BJ (cell line): ENCODE measurements around the gene RAD54L2. TPM values are rescaled to one million over a fixed set of nuclear protein-coding genes. Genes with fewer than 3 reads are reported as not detected.
"Not testable (repeated sequence)": the region's sequence is repeated elsewhere in the genome, so short reads cannot be mapped to it uniquely, and the experiment has no call there.

Source experiments
- CTCF ChIA-PET: fragments of 350-600 bp; formaldehyde crosslinking; extraction: SDS; loops from one replicate; lab custom pipeline; 2021; ENCODE audit warnings: antibody characterized with exemption, inconsistent platforms; lab: Yijun Ruan, JAX
- POLR2A ChIA-PET: fragments of 300-600 bp; sonication (Branson Sonifier 250); formaldehyde crosslinking; extraction: SDS; loops from one replicate; lab custom pipeline; 2021; ENCODE audit warnings: antibody characterized with exemption; lab: Charles Lee
- DNase-seq: peaks from one replicate; pipeline ENCODE4 v3.0.0-alpha.2; 2011; ENCODE audit warnings: low read depth
- H3K27me3 ChIP-seq: 2 replicates; pipeline ENCODE4 v1.6.0; 2011; ENCODE audit warnings: low read length; ENCODE audit not compliant: control insufficient read depth, insufficient read depth
- H3K36me3 ChIP-seq: 2 replicates; pipeline ENCODE4 v1.5.1; 2011; ENCODE audit warnings: low read length; ENCODE audit not compliant: control insufficient read depth, insufficient read depth
- H3K4me3 ChIP-seq: 2 replicates; pipeline ENCODE4 v1.5.1; 2011; ENCODE audit warnings: low read depth, mild to moderate bottlenecking, control low read depth, low read length
- polyA plus RNA-seq: library from polyadenylated mRNA; depleted of rRNA; stranded (reverse); fragments of >200 nt; gene quantifications from 2 replicates; pipeline ENCODE4 v1.2.3, GENCODE V29; 2011
- TF ChIP-seq, protein P1 (sequence below): IDR thresholded peaks from 2 replicates; pipeline ENCODE4 v1.5.1; 2011; ENCODE audit warnings: low read depth, mild to moderate bottlenecking, control low read depth, inconsistent platforms, low read length, moderate library complexity; ENCODE audit not compliant: insufficient read depth

The RAD54L2 gene
- polyA plus RNA-seq, 1 experiment: 5.9 TPM

DNA sequence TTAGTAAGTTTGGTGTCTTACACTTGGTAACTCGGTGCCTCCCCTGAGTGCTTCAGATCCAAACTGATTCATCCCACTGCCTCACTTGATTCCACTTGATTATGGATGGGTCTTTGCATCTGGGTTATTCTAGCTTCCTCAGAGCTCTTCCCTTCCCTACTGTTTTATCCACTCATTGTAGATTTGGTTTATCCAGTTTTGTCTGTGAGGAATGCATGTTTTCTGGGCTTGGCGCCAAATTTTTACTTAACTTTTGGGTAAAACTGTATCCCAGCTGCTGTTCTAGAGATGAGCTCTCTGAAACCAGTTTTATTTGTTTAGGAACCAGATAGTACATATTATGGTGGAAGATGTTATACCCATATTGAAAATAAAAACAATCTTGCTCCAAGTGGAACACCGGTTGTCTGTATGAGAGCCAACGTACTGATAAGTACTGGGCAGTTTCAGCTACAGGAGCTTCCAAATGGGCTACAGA lies 20.9 kb downstream of the RAD54L2 start:
- TF ChIP-seq, protein P1, sequence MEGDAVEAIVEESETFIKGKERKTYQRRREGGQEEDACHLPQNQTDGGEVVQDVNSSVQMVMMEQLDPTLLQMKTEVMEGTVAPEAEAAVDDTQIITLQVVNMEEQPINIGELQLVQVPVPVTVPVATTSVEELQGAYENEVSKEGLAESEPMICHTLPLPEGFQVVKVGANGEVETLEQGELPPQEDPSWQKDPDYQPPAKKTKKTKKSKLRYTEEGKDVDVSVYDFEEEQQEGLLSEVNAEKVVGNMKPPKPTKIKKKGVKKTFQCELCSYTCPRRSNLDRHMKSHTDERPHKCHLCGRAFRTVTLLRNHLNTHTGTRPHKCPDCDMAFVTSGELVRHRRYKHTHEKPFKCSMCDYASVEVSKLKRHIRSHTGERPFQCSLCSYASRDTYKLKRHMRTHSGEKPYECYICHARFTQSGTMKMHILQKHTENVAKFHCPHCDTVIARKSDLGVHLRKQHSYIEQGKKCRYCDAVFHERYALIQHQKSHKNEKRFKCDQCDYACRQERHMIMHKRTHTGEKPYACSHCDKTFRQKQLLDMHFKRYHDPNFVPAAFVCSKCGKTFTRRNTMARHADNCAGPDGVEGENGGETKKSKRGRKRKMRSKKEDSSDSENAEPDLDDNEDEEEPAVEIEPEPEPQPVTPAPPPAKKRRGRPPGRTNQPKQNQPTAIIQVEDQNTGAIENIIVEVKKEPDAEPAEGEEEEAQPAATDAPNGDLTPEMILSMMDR: no peak
- ChIA-PET POLR2A (no interaction called here), CTCF (interaction anchor here (1.0 to 1.5 kb wide), 4 partner anchors 10 to 123 kb away, joined by 3 to 4 read pairs (median 4); no protein-coding TSS in a partner anchor)
- Histone ChIP-seq H3K4me3 (no peak overlapping the region), H3K36me3 (0 out of 2 replicates have a peak, but pooled peaks cover 4% of the 10 kb centered on the region), H3K27me3 (no peaks in the 10 kb centered on the region)
- DNase-seq: no peak

DNA sequence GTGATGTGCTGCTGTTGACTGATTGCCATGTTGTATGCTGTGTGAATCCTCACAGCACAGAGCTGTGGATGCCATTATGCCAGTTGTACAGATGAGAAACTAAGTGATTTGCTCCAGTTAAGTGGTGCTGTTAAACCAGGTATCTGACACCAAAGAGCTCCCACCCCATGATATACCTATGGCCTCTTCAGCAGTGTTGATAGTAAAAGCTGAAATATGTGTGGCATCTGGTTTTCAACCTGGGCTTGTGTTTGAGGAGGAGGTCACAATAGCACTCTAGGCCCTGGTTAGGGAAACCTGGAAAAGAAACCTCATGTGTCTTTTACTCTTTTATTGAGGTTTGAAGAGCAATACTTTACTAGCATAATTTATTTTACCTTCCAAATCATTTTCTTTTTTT lies 21.4 kb downstream of the RAD54L2 start:
- ChIA-PET POLR2A (no interaction called here), CTCF (interaction anchor here (1.2 to 1.5 kb wide), 3 partner anchors 13 to 122 kb away, joined by 3 to 4 read pairs (median 4); no protein-coding TSS in a partner anchor)
- TF ChIP-seq, protein P1: no peak
- DNase-seq: no peak
- no peaks in the 10 kb centered on the region for H3K27me3 ChIP-seq
- no peak overlapping the region for H3K4me3 ChIP-seq
- H3K36me3 ChIP-seq: 0 out of 2 replicates have a peak, but pooled peaks cover 4% of the 10 kb centered on the region

DNA sequence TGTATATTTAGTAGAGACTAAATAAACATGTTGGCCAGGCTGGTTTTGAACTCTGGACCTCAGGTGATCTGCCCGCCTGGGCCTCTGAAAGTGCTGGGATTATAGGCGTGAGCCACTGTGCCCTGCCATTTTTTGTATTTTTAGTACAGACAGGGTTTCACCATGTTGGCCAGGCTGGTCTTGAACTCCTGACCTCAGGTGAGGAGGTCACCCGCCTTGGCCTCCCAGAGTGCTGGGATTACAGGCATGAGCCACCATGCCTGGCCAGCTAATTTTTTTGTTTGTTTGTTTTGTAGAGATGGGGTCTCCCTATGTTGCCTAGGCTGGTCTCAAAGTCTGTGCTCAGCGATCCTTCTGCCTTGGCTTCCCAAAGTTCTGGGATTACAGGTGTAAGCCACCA lies 23.9 kb downstream of the RAD54L2 start:
- DNase-seq, CTCF ChIA-PET, H3K36me3 ChIP-seq, H3K27me3 ChIP-seq, POLR2A ChIA-PET, H3K4me3 ChIP-seq: not testable (repeated sequence)

DNA sequence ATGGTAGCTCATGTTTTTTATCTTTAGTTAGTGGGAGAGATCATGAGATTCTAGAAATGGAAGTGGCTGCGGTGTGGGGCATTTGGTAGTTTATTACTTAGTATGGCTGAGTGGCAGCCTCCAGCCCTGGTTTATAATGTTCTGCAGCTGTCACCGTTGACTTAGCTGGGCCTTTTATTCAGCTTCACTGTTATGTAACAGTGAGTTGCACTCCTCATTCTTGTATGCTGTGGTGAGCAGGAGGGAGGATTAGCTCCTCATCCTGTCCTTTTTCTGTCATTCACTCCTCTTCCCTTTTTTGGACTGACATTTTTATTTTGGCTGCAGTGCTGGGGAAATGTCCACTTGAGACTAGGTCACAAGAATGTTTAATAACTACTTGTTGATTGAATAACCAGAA lies 29.5 kb downstream of the RAD54L2 start:
- Histone ChIP-seq H3K36me3 (no peaks in the 10 kb centered on the region), H3K27me3 (no peaks in the 10 kb centered on the region), H3K4me3 (no peak overlapping the region)
- ChIA-PET POLR2A (no interaction called here), CTCF (interaction anchor here (0.7 kb wide), 1 partner anchor 16 kb away, joined by 3 read pairs; no protein-coding TSS in a partner anchor)
- no peak for DNase-seq
- TF ChIP-seq, protein P1: no peak

DNA sequence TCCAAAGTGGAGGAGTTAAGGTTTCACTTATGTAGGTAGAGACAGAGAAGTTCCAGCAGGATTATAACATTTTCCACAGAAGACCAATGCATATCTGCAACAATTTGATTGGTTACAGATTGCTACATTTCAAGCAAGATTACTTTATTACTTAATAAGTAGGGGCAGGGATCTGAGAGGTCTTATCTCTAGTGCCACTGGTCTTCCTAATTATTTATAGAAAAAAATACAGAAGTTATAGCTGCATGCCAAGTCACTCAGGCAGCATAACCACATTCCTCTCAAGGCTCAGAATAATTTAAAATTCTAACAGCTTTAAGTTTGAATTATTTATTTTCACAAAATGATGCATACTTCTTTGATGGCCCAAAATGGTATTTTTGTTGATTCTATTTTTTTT lies 30.5 kb downstream of the RAD54L2 start:
- Histone ChIP-seq H3K36me3 (no peaks in the 10 kb centered on the region), H3K27me3 (no peaks in the 10 kb centered on the region), H3K4me3 (no peak overlapping the region)
- ChIA-PET CTCF (no interaction called here), POLR2A (no interaction called here)
- TF ChIP-seq, protein P1: no peak
- DNase-seq: no peak

DNA sequence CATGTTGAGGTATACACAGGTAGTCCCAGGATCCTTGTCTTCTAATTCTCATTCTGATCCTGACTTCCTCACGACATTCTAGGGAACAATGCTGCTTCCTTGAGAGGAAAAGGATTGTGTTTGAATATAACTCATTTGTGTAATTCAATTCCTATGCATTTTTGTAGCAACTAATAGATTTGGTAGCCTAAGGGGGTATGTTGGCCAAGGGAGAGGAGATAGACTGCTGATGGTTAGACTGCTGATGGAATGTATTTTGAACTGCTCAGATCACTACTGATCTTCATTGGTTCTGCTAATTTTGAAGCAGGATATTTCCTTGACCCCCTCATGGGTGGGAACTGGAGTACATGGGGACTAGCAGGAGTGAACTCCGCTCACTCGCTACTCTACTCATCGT lies 39.7 kb downstream of the RAD54L2 start:
- TF ChIP-seq, protein P1: no peak
- ChIA-PET CTCF (interaction anchor here (1.0 kb wide), 1 partner anchor 48 kb away, joined by 3 read pairs; no protein-coding TSS in a partner anchor), POLR2A (no interaction called here)
- no peaks in the 10 kb centered on the region for H3K27me3 ChIP-seq
- H3K4me3 ChIP-seq: no peak overlapping the region
- H3K36me3 ChIP-seq: no peaks in the 10 kb centered on the region; the same call in 1 of the 2 replicates
- DNase-seq: no peak
